MM.1S (cell line): Measurements from ENCODE around the gene LARGE1.
A peak's percentile ranks its signal among the peaks of the same experiment; 100 is the strongest.

Experiments
- DNase-seq: peaks from one replicate; pipeline ENCODE4 v3.0.0-alpha.2; 2015
- H2AFZ ChIP-seq: fragments of 300-600 bp; sonication (generic); 2 replicates; pipeline ENCODE4 v1.6.0; 2016; ENCODE audit warnings: antibody characterized with exemption, low read length
- H3F3A ChIP-seq: fragments of 300-600 bp; sonication (generic); 2 replicates; pipeline ENCODE4 v1.6.1; 2016; ENCODE audit warnings: mild to moderate bottlenecking, antibody characterized with exemption, low read length, moderate library complexity, mixed read lengths; ENCODE audit not compliant: insufficient read depth
- H3K27ac ChIP-seq: fragments of 300-600 bp; sonication (generic); 2 replicates; pipeline ENCODE4 v1.5.1; 2016; ENCODE audit warnings: mild to moderate bottlenecking, low read length
- H3K27me3 ChIP-seq: fragments of 300-600 bp; sonication (generic); replicated peaks from 2 replicates; pipeline ENCODE4 v1.6.0; 2016; ENCODE audit warnings: low read length; ENCODE audit not compliant: insufficient read depth
- H3K36me3 ChIP-seq: fragments of 300-600 bp; sonication (generic); replicated peaks from 2 replicates; pipeline ENCODE4 v1.6.1; 2016; ENCODE audit warnings: mild to moderate bottlenecking, low read length, mixed read lengths; ENCODE audit not compliant: insufficient read depth
- H3K4me1 ChIP-seq: fragments of 300-600 bp; sonication (generic); 2 replicates; pipeline ENCODE4 v1.6.1; 2016; ENCODE audit warnings: low read length, mixed read lengths
- H3K4me2 ChIP-seq: fragments of 300-600 bp; sonication (generic); 2 replicates; pipeline ENCODE4 v1.6.0; 2016; ENCODE audit warnings: low read depth, low read length
- H3K4me3 ChIP-seq: fragments of 300-600 bp; sonication (generic); 2 replicates; pipeline ENCODE4 v1.5.1; 2016; ENCODE audit warnings: low read length, mixed read lengths
- H3K79me2 ChIP-seq: fragments of 300-600 bp; sonication (generic); 2 replicates; pipeline ENCODE4 v1.6.1; 2016; ENCODE audit warnings: mixed run types, low read length, mixed read lengths
- H3K9ac ChIP-seq: fragments of 300-600 bp; sonication (generic); 2 replicates; pipeline ENCODE4 v1.6.1; 2016; ENCODE audit warnings: low read length, mixed read lengths
- H3K9me2 ChIP-seq: fragments of 300-600 bp; sonication (generic); replicated peaks from 2 replicates; pipeline ENCODE4 v1.6.1; 2016; ENCODE audit warnings: mild to moderate bottlenecking, low read length, mixed read lengths; ENCODE audit not compliant: insufficient read depth
- H3K9me3 ChIP-seq: fragments of 300-600 bp; sonication (generic); replicated peaks from 2 replicates; pipeline ENCODE4 v1.6.1; 2016; ENCODE audit warnings: mild to moderate bottlenecking, low read length, mixed read lengths; ENCODE audit not compliant: insufficient read depth
- H4K20me1 ChIP-seq: fragments of 300-600 bp; sonication (generic); 2 replicates; pipeline ENCODE4 v1.6.1; 2016; ENCODE audit warnings: mild to moderate bottlenecking, low read length, moderate library complexity, mixed read lengths; ENCODE audit not compliant: insufficient read depth
- EZH2 ChIP-seq: fragments of 300-600 bp; sonication (generic); optimal IDR thresholded peaks from 2 replicates; pipeline ENCODE3; 2017; ENCODE audit warnings: low read depth, mild to moderate bottlenecking, antibody characterized with exemption, low read length, mixed read lengths
- EZH2phosphoT487 ChIP-seq: fragments of 300-600 bp; sonication (generic); IDR thresholded peaks from 2 replicates; pipeline ENCODE4 v1.6.1; 2018; ENCODE audit warnings: antibody characterized with exemption, low read length
- TF ChIP-seq, protein P1 (sequence below): fragments of 300-600 bp; sonication (generic); IDR thresholded peaks from 2 replicates; pipeline ENCODE4 v1.5.1; 2016; ENCODE audit warnings: antibody characterized with exemption, low read length, mixed read lengths

Gene LARGE1

DNA sequence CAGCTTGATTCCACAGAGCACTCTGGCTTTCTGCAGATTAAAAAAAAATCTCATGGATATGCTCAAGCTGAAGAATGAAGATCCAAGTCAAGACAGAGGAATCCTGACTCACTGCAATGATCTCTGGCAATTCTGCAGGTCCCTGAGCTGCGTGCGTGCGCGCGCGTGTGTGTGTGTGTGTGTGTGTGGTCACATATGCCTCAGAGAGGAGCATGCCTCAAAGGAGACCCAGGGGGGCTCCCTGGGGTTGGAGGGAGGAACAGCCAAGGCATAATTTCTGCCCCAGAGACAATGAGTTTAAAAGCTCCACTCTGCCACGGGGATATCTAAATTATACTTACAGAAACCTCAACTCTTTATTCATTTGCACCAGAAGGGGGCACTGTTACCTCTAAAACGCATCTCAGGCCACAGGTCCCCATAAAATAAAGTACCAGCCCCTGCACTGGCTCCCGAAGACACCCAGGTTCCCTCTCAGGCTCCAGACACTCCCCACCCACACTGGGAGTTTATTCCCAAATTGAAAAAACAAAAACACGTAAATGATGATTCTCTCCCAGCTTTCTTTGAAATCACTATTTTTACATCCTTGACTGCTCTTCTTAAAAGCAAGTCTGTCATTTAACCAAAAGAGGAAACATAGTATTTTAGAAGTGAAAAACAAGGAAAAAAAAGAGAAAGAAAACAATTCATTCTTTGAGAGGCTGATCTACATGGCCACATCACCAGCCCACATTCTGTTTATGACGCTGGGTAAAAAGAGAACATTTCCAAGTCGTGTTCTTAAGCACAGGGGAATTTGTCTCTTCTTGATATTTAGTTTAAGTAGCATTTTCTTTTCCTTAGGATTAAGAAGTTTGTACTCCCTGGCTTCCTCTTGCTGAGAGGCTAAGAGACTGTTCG is 401.0 kb downstream of the LARGE1 start:
- Histone ChIP-seq H3K79me2 (peaks cover 13% of the 10 kb centered on the region), H2AFZ (no peak overlapping the region), H3K9me2 (no peaks in the 10 kb centered on the region), H3K4me3 (no peak overlapping the region), H3K36me3 (no peaks in the 10 kb centered on the region), H3K9ac (no peak overlapping the region), H3K9me3 (no peaks in the 10 kb centered on the region), H3K27ac (no peak overlapping the region), H4K20me1 (no peaks in the 10 kb centered on the region), H3F3A (no peaks in the 10 kb centered on the region), H3K4me1 (peaks cover 7% of the 10 kb centered on the region; the same call in 1 of the 2 replicates), H3K27me3 (no peaks in the 10 kb centered on the region), H3K4me2 (no peak overlapping the region)
- peak; percentile 74 for DNase-seq
- TF ChIP-seq, protein P1, sequence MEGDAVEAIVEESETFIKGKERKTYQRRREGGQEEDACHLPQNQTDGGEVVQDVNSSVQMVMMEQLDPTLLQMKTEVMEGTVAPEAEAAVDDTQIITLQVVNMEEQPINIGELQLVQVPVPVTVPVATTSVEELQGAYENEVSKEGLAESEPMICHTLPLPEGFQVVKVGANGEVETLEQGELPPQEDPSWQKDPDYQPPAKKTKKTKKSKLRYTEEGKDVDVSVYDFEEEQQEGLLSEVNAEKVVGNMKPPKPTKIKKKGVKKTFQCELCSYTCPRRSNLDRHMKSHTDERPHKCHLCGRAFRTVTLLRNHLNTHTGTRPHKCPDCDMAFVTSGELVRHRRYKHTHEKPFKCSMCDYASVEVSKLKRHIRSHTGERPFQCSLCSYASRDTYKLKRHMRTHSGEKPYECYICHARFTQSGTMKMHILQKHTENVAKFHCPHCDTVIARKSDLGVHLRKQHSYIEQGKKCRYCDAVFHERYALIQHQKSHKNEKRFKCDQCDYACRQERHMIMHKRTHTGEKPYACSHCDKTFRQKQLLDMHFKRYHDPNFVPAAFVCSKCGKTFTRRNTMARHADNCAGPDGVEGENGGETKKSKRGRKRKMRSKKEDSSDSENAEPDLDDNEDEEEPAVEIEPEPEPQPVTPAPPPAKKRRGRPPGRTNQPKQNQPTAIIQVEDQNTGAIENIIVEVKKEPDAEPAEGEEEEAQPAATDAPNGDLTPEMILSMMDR = peak; percentile 62
- no peak for TF ChIP-seq EZH2phosphoT487
- TF ChIP-seq EZH2 = no peak

DNA sequence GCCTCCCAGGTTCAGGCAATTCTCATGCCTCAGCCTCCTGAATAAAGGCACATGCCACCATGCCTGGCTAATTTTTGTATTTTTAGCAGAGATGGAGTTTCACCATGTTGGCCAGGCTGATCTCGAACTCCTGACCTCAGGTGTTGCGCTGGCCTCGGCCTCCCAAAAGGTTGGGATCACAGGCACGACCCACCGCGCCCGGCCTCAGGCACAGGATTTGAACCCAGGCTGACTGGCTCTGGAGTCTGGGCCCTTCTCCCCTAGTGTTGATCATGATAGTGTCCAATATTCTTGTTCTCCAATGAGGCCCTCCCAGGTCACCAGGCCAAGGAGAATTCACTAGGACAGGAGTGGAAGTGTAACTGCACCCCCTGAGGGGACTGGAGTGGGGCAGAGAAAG is 401.9 kb downstream of the LARGE1 start:
- Histone ChIP-seq H3F3A (no peaks in the 10 kb centered on the region), H2AFZ (no peak overlapping the region), H3K4me1 (peaks cover 2% of the 10 kb centered on the region; the same call in 1 of the 2 replicates), H3K27me3 (no peaks in the 10 kb centered on the region), H3K9me2 (no peaks in the 10 kb centered on the region), H4K20me1 (no peaks in the 10 kb centered on the region), H3K4me2 (no peak overlapping the region), H3K9ac (no peak overlapping the region), H3K9me3 (no peaks in the 10 kb centered on the region), H3K27ac (no peak overlapping the region), H3K36me3 (no peaks in the 10 kb centered on the region), H3K4me3 (no peak overlapping the region), H3K79me2 (peaks cover 12% of the 10 kb centered on the region)
- TF ChIP-seq, protein P1 = no peak
- no peak for TF ChIP-seq EZH2phosphoT487
- no peak for TF ChIP-seq EZH2
- no peak for DNase-seq

DNA sequence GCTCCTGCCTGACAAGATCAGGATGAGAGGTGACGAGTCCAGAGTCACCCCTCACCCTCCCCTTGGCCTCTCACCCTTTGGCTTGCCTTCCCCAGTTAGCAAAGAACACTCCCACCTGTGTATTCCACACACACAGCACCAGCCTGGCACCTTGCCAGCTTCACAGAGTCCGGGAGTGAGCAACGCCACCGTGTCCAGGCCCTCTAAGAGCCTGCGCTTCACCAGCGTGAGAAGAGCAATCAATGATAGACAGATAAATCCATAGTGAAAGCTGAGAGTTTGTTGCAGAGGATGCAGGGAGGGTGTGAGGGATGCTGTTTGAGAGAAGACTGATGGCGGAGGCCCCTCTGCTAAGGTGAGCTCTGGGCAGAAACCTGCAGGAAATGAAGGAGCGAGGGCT is 404.5 kb downstream of the LARGE1 start:
- H3K4me3 ChIP-seq = no peak overlapping the region
- DNase-seq = no peak
- no peaks in the 10 kb centered on the region for H3K27me3 ChIP-seq
- TF ChIP-seq EZH2phosphoT487 = no peak
- TF ChIP-seq, protein P1 = no peak
- no peak for TF ChIP-seq EZH2
- no peak overlapping the region for H3K27ac ChIP-seq
- H3F3A ChIP-seq = no peaks in the 10 kb centered on the region
- H2AFZ ChIP-seq = no peak overlapping the region
- no peaks in the 10 kb centered on the region for H4K20me1 ChIP-seq
- no peaks in the 10 kb centered on the region for H3K36me3 ChIP-seq
- H3K4me1 ChIP-seq = no peaks in the 10 kb centered on the region
- H3K4me2 ChIP-seq = no peak overlapping the region
- no peaks in the 10 kb centered on the region for H3K9me2 ChIP-seq
- peaks cover 8% of the 10 kb centered on the region; the same call in 1 of the 2 replicates for H3K79me2 ChIP-seq
- no peaks in the 10 kb centered on the region for H3K9me3 ChIP-seq
- no peak overlapping the region for H3K9ac ChIP-seq
